Body of pancreas (tissue), 4 donors: ENCODE results near the gene FANCD2. TPM values are rescaled to one million over a fixed set of nuclear protein-coding genes. Genes with fewer than 3 reads are reported as not detected.
"Not testable (repeated sequence)": the region's sequence is repeated elsewhere in the genome, so short reads cannot be mapped to it uniquely, and the experiment has no call there.

Source experiments
- ATAC-seq: fragments of 150-250 bp; one replicate; pipeline ENCODE4 v1.9.1; 2016
- DNase-seq, 4 donors: peaks; one replicate each; pipeline ENCODE4 v3.0.0-alpha.2; 2019
- H3K27ac ChIP-seq, 4 donors: fragments of 200-600 bp; sonication (generic); 1 replicate in 3 of 4; 2 replicates in 1 of 4; pipeline versions ENCODE4 v1.5.1 to v1.6.1; 2016 to 2019; ENCODE audit warnings: mild to moderate bottlenecking in 1 of 4, mixed read lengths in 1 of 4, moderate library complexity in 1 of 4
- H3K27me3 ChIP-seq, 2 donors: fragments of 200-600 bp; sonication (generic); one replicate each; pipeline ENCODE4 v1.6.0; 2016; ENCODE audit warnings: mild to moderate bottlenecking in 1 of 2
- H3K36me3 ChIP-seq, 2 donors: fragments of 200-600 bp; sonication (generic); replicated peaks in 1 of 2; 2 replicates each; pipeline ENCODE4 v1.5.1; 2016; ENCODE audit warnings: low read depth in 2 of 2; ENCODE audit not compliant: insufficient read depth in 1 of 2
- H3K4me1 ChIP-seq: fragments of 200-600 bp; sonication (generic); one replicate; pipeline ENCODE4 v1.6.0; 2016
- H3K4me3 ChIP-seq, 2 donors: fragments of 200-600 bp; sonication (generic); 1 replicate in 1 of 2; 2 replicates in 1 of 2; pipeline ENCODE4 v1.5.1; 2016 to 2019
- H3K9me3 ChIP-seq, 3 donors: fragments of 200-600 bp; sonication (generic); 1 replicate in 2 of 3; 2 replicates in 1 of 3; pipeline ENCODE4 v1.5.1; 2016
- POLR2A ChIP-seq, 3 donors: fragments of 450-650 bp; IDR thresholded peaks; one replicate each; pipeline ENCODE4 v1.6.1; 2016; ENCODE audit warnings: antibody characterized with exemption in 3 of 3, mild to moderate bottlenecking in 2 of 3
- WGBS, 2 donors: methylation state at CpG; one replicate each; pipeline ENCODE4 v1.1.5; 2017; 5-methylcytosine and 5-hydroxymethylcytosine counted together
- intact Hi-C: fragments of 100-400 bp; cut with DNase I; formaldehyde crosslinking; loops from one replicate; pipeline ENCODE4 v1.15.1; 2023
- total RNA-seq, 2 donors: library from RNA; depleted of rRNA; stranded (reverse); fragments of >200 nt; gene quantifications; one replicate each; pipeline ENCODE4 v1.1.0, GENCODE V29; 2016
- TF ChIP-seq, protein P1 (sequence below), 7 experiments: fragments of 450-650 bp in 4 of 7; fragments of 200-600 bp in 3 of 7; sonication (generic) in 3 of 7; IDR thresholded peaks; one replicate each; pipeline ENCODE4 v1.5.1; 2016 to 2019; ENCODE audit warnings: antibody characterized with exemption in 7 of 7

FANCD2 gene
- total RNA-seq, 2 donors from 2014 or later, result 1.0 to 2.3 TPM

DNA sequence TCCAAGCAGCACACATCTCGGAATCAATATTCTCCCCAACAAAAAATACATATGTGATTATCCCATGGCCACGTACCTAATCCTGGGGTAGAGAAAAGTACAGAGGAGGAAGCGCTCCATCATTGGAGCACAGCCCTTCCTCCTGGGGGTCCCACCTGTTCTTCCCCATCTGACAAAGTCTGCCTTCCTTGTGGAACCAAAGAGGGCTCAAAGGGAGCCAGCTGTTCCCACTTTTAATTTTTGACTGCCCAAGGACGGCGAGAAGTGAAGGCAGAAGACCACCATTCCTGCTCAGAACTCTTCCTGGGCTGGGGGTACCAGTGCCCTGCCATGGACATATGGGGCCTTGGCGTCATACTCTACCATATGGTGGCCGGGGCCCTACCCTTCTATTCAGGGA is 14.1 kb upstream of the FANCD2 start:
- WGBS, 2 donors, result 92 to 93% methylated on average over 7 of the region's 7 CpGs
- no peak overlapping the region for H3K4me3 ChIP-seq
- DNase-seq, result no peak
- H3K27me3 ChIP-seq, result no peaks in the 10 kb centered on the region
- no peaks in the 10 kb centered on the region for H3K9me3 ChIP-seq
- ATAC-seq, result no peak
- H3K36me3 ChIP-seq, result no peaks in the 10 kb centered on the region
- intact Hi-C loops, result no loop called here
- no peak overlapping the region for H3K27ac ChIP-seq
- peaks cover 28% of the 10 kb centered on the region for H3K4me1 ChIP-seq
- TF ChIP-seq, protein P1, sequence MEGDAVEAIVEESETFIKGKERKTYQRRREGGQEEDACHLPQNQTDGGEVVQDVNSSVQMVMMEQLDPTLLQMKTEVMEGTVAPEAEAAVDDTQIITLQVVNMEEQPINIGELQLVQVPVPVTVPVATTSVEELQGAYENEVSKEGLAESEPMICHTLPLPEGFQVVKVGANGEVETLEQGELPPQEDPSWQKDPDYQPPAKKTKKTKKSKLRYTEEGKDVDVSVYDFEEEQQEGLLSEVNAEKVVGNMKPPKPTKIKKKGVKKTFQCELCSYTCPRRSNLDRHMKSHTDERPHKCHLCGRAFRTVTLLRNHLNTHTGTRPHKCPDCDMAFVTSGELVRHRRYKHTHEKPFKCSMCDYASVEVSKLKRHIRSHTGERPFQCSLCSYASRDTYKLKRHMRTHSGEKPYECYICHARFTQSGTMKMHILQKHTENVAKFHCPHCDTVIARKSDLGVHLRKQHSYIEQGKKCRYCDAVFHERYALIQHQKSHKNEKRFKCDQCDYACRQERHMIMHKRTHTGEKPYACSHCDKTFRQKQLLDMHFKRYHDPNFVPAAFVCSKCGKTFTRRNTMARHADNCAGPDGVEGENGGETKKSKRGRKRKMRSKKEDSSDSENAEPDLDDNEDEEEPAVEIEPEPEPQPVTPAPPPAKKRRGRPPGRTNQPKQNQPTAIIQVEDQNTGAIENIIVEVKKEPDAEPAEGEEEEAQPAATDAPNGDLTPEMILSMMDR (IDR thresholded peaks at IDR 0.05), result no peak
- no peak for TF ChIP-seq POLR2A (IDR thresholded peaks at IDR 0.05)

DNA sequence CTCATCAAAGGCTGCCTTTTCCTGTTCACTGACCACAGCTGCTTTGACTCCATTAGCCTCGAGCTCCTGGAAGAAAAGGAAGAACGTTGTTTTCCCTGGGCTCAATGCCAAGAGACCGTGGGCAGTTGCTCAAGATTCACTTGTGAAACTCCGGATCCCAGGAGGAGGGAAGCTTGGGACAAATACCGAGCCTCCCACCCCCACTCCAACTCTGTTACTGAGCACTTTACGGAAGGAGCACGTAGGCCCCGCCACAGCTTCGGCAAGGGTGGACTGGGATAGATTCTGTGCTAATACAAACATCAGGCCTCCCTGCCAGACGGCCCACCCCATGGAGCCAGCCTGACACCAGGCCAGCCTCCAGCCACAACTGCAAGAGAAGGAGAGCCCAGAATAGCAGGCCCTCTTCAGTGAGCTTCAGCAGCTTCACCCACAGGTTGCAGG is 10.8 kb upstream of the FANCD2 start:
- H3K9me3 ChIP-seq, result no peaks in the 10 kb centered on the region
- peak overlapping the region in 2 of 4 donors; percentile 18 to 29 for H3K27ac ChIP-seq
- H3K4me3 ChIP-seq, result no peak overlapping the region
- TF ChIP-seq, protein P1 (IDR thresholded peaks at IDR 0.05), result no peak
- no peak for TF ChIP-seq POLR2A (IDR thresholded peaks at IDR 0.05)
- DNase-seq (peak; percentile 45 to 79 (median 53)), ATAC-seq (no peak)
- intact Hi-C loops, result no loop called here
- no peaks in the 10 kb centered on the region for H3K27me3 ChIP-seq
- no peaks in the 10 kb centered on the region for H3K36me3 ChIP-seq
- peaks cover 7% of the 10 kb centered on the region for H3K4me1 ChIP-seq
- WGBS, 2 donors, result 10 to 34% methylated on average over 2 to 10 of the region's 10 CpGs

DNA sequence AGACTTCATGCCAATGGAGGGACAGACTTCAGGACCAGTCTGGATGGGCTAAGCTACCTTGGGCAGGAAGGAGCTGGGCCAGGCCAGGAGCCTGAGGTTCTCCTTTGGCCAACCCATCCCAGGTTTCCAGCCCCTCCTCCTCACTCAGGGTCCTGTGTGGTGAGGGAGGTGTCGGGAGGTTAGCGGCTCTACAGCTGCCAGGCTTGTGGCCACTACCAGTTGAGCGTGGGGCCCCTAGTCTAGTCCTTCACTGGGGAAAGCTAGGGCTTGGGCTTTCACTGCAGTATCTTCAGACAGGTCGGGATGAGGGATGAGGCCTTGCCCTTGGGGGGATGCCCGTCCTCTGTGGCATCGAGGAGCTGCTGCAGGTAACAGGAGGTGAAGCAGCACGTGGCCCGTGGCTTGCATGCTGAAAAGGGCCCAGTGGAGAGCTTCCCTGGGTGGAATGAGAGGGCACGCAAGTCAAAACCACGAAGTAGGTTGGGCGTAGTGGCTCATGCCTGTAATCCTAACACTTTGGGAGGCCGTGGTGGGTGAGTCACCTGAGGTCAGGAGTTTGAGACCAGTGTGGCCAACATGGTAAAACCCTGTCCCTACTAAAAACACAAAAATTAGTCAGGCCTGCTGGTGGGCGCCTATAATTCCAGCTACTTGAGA is 8.5 kb upstream of the FANCD2 start:
- TF ChIP-seq, protein P1 (IDR thresholded peaks at IDR 0.05), result no peak
- no peak for TF ChIP-seq POLR2A (IDR thresholded peaks at IDR 0.05)
- Histone ChIP-seq H3K27me3 (no peaks in the 10 kb centered on the region), H3K9me3 (no peaks in the 10 kb centered on the region), H3K36me3 (peaks cover 0 to 6% of the 10 kb centered on the region in 2 donors), H3K27ac (no peak overlapping the region), H3K4me3 (no peak overlapping the region), H3K4me1 (no peaks in the 10 kb centered on the region)
- DNase-seq (no peak), ATAC-seq (no peak)
- 88 to 93% methylated on average over 13 of the region's 13 CpGs for WGBS, 2 donors
- intact Hi-C loops, result no loop called here

DNA sequence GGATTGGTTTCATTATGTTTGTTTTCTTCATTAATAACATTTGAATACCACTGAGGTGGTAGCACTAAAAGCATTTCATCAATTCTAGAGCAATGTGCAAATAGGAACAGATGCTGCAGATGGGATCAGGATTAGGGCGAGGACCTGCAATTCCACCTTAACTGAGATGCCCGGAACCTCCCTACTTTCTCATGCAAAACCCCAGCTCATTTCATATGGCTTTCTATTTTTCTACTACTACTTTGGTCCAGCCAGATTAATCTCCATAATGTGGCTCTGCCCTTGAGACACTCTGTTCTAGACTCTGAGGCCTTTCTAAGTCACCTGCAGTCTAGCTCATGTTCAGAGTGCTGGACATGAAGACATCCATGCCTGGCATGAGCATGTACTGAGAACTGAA is 7.4 kb upstream of the FANCD2 start:
- 92 to 93% methylated on average over 2 of the region's 2 CpGs for WGBS, 2 donors
- ATAC-seq, H3K4me1 ChIP-seq, H3K27ac ChIP-seq, H3K27me3 ChIP-seq, H3K4me3 ChIP-seq, DNase-seq, H3K9me3 ChIP-seq, intact Hi-C loops, H3K36me3 ChIP-seq: not testable (repeated sequence)

DNA sequence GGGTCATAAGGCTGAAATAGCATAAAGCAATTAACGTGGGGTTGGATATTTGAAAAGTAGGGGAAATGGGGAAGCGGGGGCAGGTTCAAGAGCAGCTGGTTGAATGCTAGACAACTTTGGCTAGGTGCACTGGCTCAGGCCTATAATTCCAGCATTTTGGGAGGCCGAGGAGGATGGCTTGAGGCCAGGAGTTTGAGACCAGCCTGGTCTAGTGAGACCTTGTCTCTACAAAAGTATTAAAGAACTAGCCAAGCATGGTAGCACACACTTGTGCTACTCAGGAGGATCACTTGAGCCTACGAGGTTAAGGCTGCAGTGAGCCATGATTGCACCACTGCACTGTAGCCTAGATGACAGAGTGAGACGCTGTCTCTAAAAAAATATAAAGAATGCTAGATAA is 6.9 kb upstream of the FANCD2 start:
- Histone ChIP-seq H3K4me1 (no peaks in the 10 kb centered on the region), H3K27me3 (no peaks in the 10 kb centered on the region), H3K36me3 (peaks cover 0 to 6% of the 10 kb centered on the region in 2 donors), H3K4me3 (no peak overlapping the region), H3K27ac (no peak overlapping the region), H3K9me3 (no peaks in the 10 kb centered on the region)
- intact Hi-C loops, result no loop called here
- TF ChIP-seq, protein P1 (IDR thresholded peaks at IDR 0.05), result no peak
- no peak for TF ChIP-seq POLR2A (IDR thresholded peaks at IDR 0.05)
- DNase-seq (no peak), ATAC-seq (no peak)
- 85 to 86% methylated on average over 5 of the region's 5 CpGs for WGBS, 2 donors
